IMR-90 (cell line): ENCODE data around the gene NSUN5. TPM values are rescaled to one million over a fixed set of nuclear protein-coding genes. Genes with fewer than 3 reads are reported as not detected.
"Not testable (repeated sequence)": the region's sequence is repeated elsewhere in the genome, so short reads cannot be mapped to it uniquely, and the experiment has no call there.

Experiments used
- ATAC-seq: fragments of 200-7000 bp; cut with Tn5 transposase; 2 replicates; pipeline ENCODE4 v1.9.1; 2020; ENCODE audit warnings: low read depth, mild to moderate bottlenecking, moderate library complexity
- BruUV-seq: library from RNA; stranded (reverse); fragments of 400-500 nt; replicated peaks from 2 replicates; lab custom pipeline; 2021; lab: Mats Ljungman, UMichigan
- CTCF ChIA-PET: fragments of 300-600 bp; formaldehyde crosslinking; extraction: SDS; loops from one replicate; lab custom pipeline; 2021; ENCODE audit warnings: antibody characterized with exemption; lab: Yijun Ruan, JAX
- POLR2A ChIA-PET: fragments of 300-600 bp; sonication (Branson Sonifier 250); formaldehyde crosslinking; loops from one replicate; lab custom pipeline; 2022; ENCODE audit warnings: antibody characterized with exemption; ENCODE audit not compliant: unreplicated experiment; lab: Charles Lee
- DNase-seq: peaks from one replicate; pipeline ENCODE4 v3.0.0; 2013
- H2AFZ ChIP-seq: replicated peaks from 2 replicates; pipeline ENCODE3; 2013; ENCODE audit warnings: low read length, mild to moderate bottlenecking; ENCODE audit not compliant: poor library complexity
- H2AK5ac ChIP-seq: 2 replicates; pipeline ENCODE4 v1.6.1; 2013; ENCODE audit warnings: low read depth, low read length, inconsistent platforms
- H2AK9ac ChIP-seq: replicated peaks from 2 replicates; pipeline ENCODE3; 2013; ENCODE audit warnings: mild to moderate bottlenecking, low read depth, low read length, moderate library complexity; ENCODE audit not compliant: poor library complexity
- H2BK120ac ChIP-seq: 2 replicates; pipeline ENCODE4 v1.6.1; 2013; ENCODE audit warnings: low read depth, low read length, inconsistent platforms
- H2BK15ac ChIP-seq: 3 replicates; pipeline ENCODE4 v1.6.1; 2013; ENCODE audit warnings: low read depth, low read length, inconsistent platforms
- H2BK20ac ChIP-seq: 2 replicates; pipeline ENCODE4 v1.6.1; 2013; ENCODE audit warnings: low read depth, mild to moderate bottlenecking, inconsistent platforms, low read length, moderate library complexity
- H2BK5ac ChIP-seq: 2 replicates; pipeline ENCODE4 v1.6.1; 2013; ENCODE audit warnings: mild to moderate bottlenecking, low read depth, low read length, inconsistent platforms; ENCODE audit not compliant: poor library complexity, severe bottlenecking
- H3K14ac ChIP-seq: replicated peaks from 2 replicates; pipeline ENCODE4 v1.6.1; 2013; ENCODE audit warnings: low read depth, low read length, inconsistent platforms
- H3K18ac ChIP-seq: 2 replicates; pipeline ENCODE4 v1.6.1; 2013; ENCODE audit warnings: low read depth, low read length, control low read depth
- H3K23ac ChIP-seq: 2 replicates; pipeline ENCODE4 v1.6.1; 2013; ENCODE audit warnings: low read depth, low read length, inconsistent platforms
- H3K27ac ChIP-seq: 2 replicates; pipeline ENCODE4 v1.5.1; 2013; ENCODE audit warnings: mild to moderate bottlenecking, control low read depth, low read length; ENCODE audit not compliant: insufficient read depth
- H3K27me3 ChIP-seq: 2 replicates; pipeline ENCODE4 v1.6.1; 2013; ENCODE audit warnings: low read length; ENCODE audit not compliant: control insufficient read depth, insufficient read depth
- H3K36me3 ChIP-seq: 2 replicates; pipeline ENCODE4 v1.6.1; 2013; ENCODE audit warnings: low read length, mixed read lengths; ENCODE audit not compliant: control insufficient read depth, insufficient read depth
- H3K4ac ChIP-seq: 2 replicates; pipeline ENCODE4 v1.6.1; 2013; ENCODE audit warnings: low read depth, low read length, inconsistent platforms
- H3K4me1 ChIP-seq: 2 replicates; pipeline ENCODE4 v1.6.1; 2013; ENCODE audit warnings: low read length, mixed read lengths; ENCODE audit not compliant: control insufficient read depth, insufficient read depth
- H3K4me2 ChIP-seq: 2 replicates; pipeline ENCODE4 v1.6.1; 2013; ENCODE audit warnings: low read depth, mild to moderate bottlenecking, control low read depth, low read length, moderate library complexity
- H3K4me3 ChIP-seq: 2 replicates; pipeline ENCODE4 v1.5.1; 2013; ENCODE audit warnings: low read depth, mild to moderate bottlenecking, control low read depth, low read length, moderate library complexity; ENCODE audit not compliant: insufficient read depth
- H3K56ac ChIP-seq: 2 replicates; pipeline ENCODE4 v1.6.1; 2013; ENCODE audit warnings: low read length, inconsistent platforms; ENCODE audit not compliant: insufficient read depth; ENCODE audit errors: extremely low read depth
- H3K79me1 ChIP-seq, 2 experiments: 2 replicates each; pipeline ENCODE4 v1.6.1; 2013; ENCODE audit warnings: low read length in 2 of 2, inconsistent platforms in 1 of 2, low read depth in 1 of 2
- H3K9ac ChIP-seq: 2 replicates; pipeline ENCODE4 v1.6.1; 2013; ENCODE audit warnings: low read depth, low read length, control low read depth
- H3K9me1 ChIP-seq: 2 replicates; pipeline ENCODE4 v1.6.1; 2013; ENCODE audit warnings: low read length, inconsistent platforms; ENCODE audit not compliant: insufficient read depth
- H3K9me3 ChIP-seq: 2 replicates; pipeline ENCODE4 v1.6.1; 2013; ENCODE audit warnings: low read length; ENCODE audit not compliant: control insufficient read depth, insufficient read depth
- H4K20me1 ChIP-seq: 2 replicates; pipeline ENCODE4 v1.6.1; 2013; ENCODE audit warnings: low read length, inconsistent platforms; ENCODE audit not compliant: insufficient read depth
- H4K5ac ChIP-seq: 2 replicates; pipeline ENCODE4 v1.6.1; 2013; ENCODE audit warnings: mild to moderate bottlenecking, low read depth, low read length, control low read depth
- H4K8ac ChIP-seq, 2 experiments: 2 replicates each; pipeline ENCODE4 v1.6.1; 2013; ENCODE audit warnings: low read depth in 2 of 2, low read length in 2 of 2, control low read depth in 1 of 2, inconsistent platforms in 1 of 2
- H4K91ac ChIP-seq: 2 replicates; pipeline ENCODE4 v1.6.1; 2013; ENCODE audit warnings: low read depth, low read length, inconsistent platforms; ENCODE audit not compliant: insufficient read depth
- WGBS, 2 experiments: methylation state at CpG; one replicate each; pipeline versions ENCODE4 v1.1.5 to v1.1.7; 2013; ENCODE audit warnings: missing lambda C conversion rate in 2 of 2; ENCODE audit not compliant: insufficient read length in 1 of 2; ENCODE audit errors: extremely low coverage in 2 of 2; 5-methylcytosine and 5-hydroxymethylcytosine counted together
- dilution Hi-C: fragments of 300-500 bp; cut with HindIII; formaldehyde crosslinking; loops from one replicate; pipeline ENCODE4 v1.14.3; 2018; ENCODE audit warnings: low sequenced_read_pairs; ENCODE audit not compliant: unreplicated experiment
- in situ Hi-C: fragments of 300-500 bp; cut with MboI; formaldehyde crosslinking; loops from 3 replicates; pipeline ENCODE4 v1.14.3; 2019; ENCODE audit warnings: low sequenced_read_pairs, inconsistent platforms, mixed read lengths
- intact Hi-C: fragments of 100-400 bp; cut with micrococcal nuclease; formaldehyde crosslinking; loops from 2 replicates; pipeline ENCODE4 v1.10.0; 2022
- polyA plus RNA-seq, 3 experiments: library from polyadenylated mRNA; depleted of rRNA; stranded (reverse); fragments of >200 nt; gene quantifications; 2 replicates each; pipeline ENCODE4 v1.2.3, GENCODE V29; 2012; ENCODE audit warnings: low replicate concordance in 1 of 3
- total RNA-seq: library from RNA; depleted of rRNA; stranded (reverse); fragments of >200 nt; gene quantifications from 2 replicates; pipeline ENCODE4 v1.2.3, GENCODE V29; 2012

Gene NSUN5
- total and polyA plus RNA-seq, 2 of the 4 experiments (the other 2 are of a cell fraction), result 10.0 to 17.7 TPM

GRCh38 chr7:73297235-73297634 is 11.4 kb downstream of the NSUN5 start:
- H4K91ac ChIP-seq, H2BK120ac ChIP-seq, H4K20me1 ChIP-seq, H3K23ac ChIP-seq, H3K4ac ChIP-seq, intact Hi-C loops, H3K4me1 ChIP-seq, H3K4me2 ChIP-seq, H3K27me3 ChIP-seq, H3K9me1 ChIP-seq, H3K56ac ChIP-seq, ATAC-seq, H3K4me3 ChIP-seq, H3K18ac ChIP-seq, in situ Hi-C loops, H2AK9ac ChIP-seq, CTCF ChIA-PET, H2AK5ac ChIP-seq, H3K9ac ChIP-seq, H2AFZ ChIP-seq, H2BK15ac ChIP-seq, DNase-seq, H3K14ac ChIP-seq, H3K79me1 ChIP-seq, H2BK20ac ChIP-seq, H2BK5ac ChIP-seq, H3K27ac ChIP-seq, H3K36me3 ChIP-seq, H4K5ac ChIP-seq, POLR2A ChIA-PET, dilution Hi-C loops, H3K9me3 ChIP-seq, H4K8ac ChIP-seq: not testable (repeated sequence)
- WGBS, 2 experiments, result no CpG with 5 or more reads among the region's 13 CpGs
- TSS peak; percentile 61 for BruUV-seq

GRCh38 chr7:73277210-73277609 is 31.4 kb downstream of the NSUN5 start:
- H2BK120ac ChIP-seq, H3K23ac ChIP-seq, H3K56ac ChIP-seq, H3K4me3 ChIP-seq, H4K91ac ChIP-seq, H3K9me3 ChIP-seq, H3K79me1 ChIP-seq, in situ Hi-C loops, H2BK15ac ChIP-seq, H3K36me3 ChIP-seq, H3K9ac ChIP-seq, H2AFZ ChIP-seq, H2AK9ac ChIP-seq, H2BK20ac ChIP-seq, H3K4ac ChIP-seq, H3K18ac ChIP-seq, BruUV-seq, H2BK5ac ChIP-seq, H3K9me1 ChIP-seq, POLR2A ChIA-PET, dilution Hi-C loops, DNase-seq, H4K20me1 ChIP-seq, intact Hi-C loops, ATAC-seq, H2AK5ac ChIP-seq, H3K4me2 ChIP-seq, CTCF ChIA-PET, H3K14ac ChIP-seq, H3K27ac ChIP-seq, H4K5ac ChIP-seq, H4K8ac ChIP-seq, H3K4me1 ChIP-seq, H3K27me3 ChIP-seq: not testable (repeated sequence)
- WGBS, 2 experiments, result no CpG with 5 or more reads among the region's 5 CpGs
